Endothelial cell of umbilical vein (primary cell): Measurements from ENCODE around the gene SERPINB5. TPM values are rescaled to one million over a fixed set of nuclear protein-coding genes. Genes with fewer than 3 reads are reported as not detected.

Source experiments
- BruUV-seq: library from RNA; stranded (reverse); fragments of 400-500 nt; replicated peaks from 2 replicates; lab custom pipeline; 2021; lab: Mats Ljungman, UMichigan
- CTCF ChIA-PET: fragments of 300-600, 350-600 bp; sonication (Branson Sonifier 250); formaldehyde crosslinking; loops from one replicate; lab custom pipeline; 2021; ENCODE audit warnings: antibody characterized with exemption, inconsistent platforms; lab: Charles Lee
- POLR2A ChIA-PET: fragments of 300-600, 350-600 bp; sonication (Branson Sonifier 250); formaldehyde crosslinking; loops from one replicate; lab custom pipeline; 2021; ENCODE audit warnings: antibody characterized with exemption, inconsistent platforms; lab: Charles Lee
- DNase-seq: peaks from one replicate; pipeline ENCODE4 v3.0.0-alpha.2; 2011; ENCODE audit warnings: low read depth, low spot score
- FAIRE-seq: peaks from 2 replicates; lab custom pipeline; 2011; peaks lifted over from hg19 to GRCh38; lab: Jason Lieb, UNC
- H2AFZ ChIP-seq: 2 replicates; pipeline ENCODE4 v1.6.0; 2012; ENCODE audit warnings: low read depth, low read length, control low read depth, inconsistent platforms
- H3K27ac ChIP-seq: 2 replicates; pipeline ENCODE4 v1.5.1; 2011; ENCODE audit warnings: low read depth, mild to moderate bottlenecking, control low read depth, low read length, moderate library complexity; ENCODE audit not compliant: insufficient read depth
- H3K27me3 ChIP-seq, 2 experiments: 2 replicates each; pipeline versions ENCODE4 v1.6.0 to v1.6.1; 2011; ENCODE audit warnings: low read length in 2 of 2, mixed read lengths in 1 of 2; ENCODE audit not compliant: control insufficient read depth in 2 of 2, insufficient read depth in 2 of 2
- H3K36me3 ChIP-seq, 2 experiments: 2 replicates in 1 of 2; 3 replicates in 1 of 2; pipeline ENCODE4 v1.5.1; 2011; ENCODE audit warnings: low read length in 2 of 2, mild to moderate bottlenecking in 1 of 2, moderate library complexity in 1 of 2; ENCODE audit not compliant: control insufficient read depth in 2 of 2, insufficient read depth in 2 of 2; ENCODE audit errors: extremely low read depth in 1 of 2
- H3K4me1 ChIP-seq: 3 replicates; pipeline ENCODE4 v1.5.1; 2011; ENCODE audit warnings: mild to moderate bottlenecking, low read length; ENCODE audit not compliant: control insufficient read depth, insufficient read depth; ENCODE audit errors: extremely low read depth
- H3K4me2 ChIP-seq: 2 replicates; pipeline ENCODE4 v1.6.1; 2011; ENCODE audit warnings: low read length, control low read depth, mixed read lengths; ENCODE audit not compliant: insufficient read depth
- H3K4me3 ChIP-seq, 3 experiments: fragments of 200-600 bp in 1 of 3; sonication (generic), shearing (Covaris generic) in 1 of 3; replicated peaks in 1 of 3; 2 replicates each; pipeline ENCODE4 v1.5.1; 2011 to 2016; ENCODE audit warnings: control low read depth in 3 of 3, low read length in 3 of 3, mild to moderate bottlenecking in 2 of 3, inconsistent platforms in 1 of 3, low read depth in 1 of 3, moderate library complexity in 1 of 3; ENCODE audit not compliant: insufficient read depth in 1 of 3
- H3K79me2 ChIP-seq: 2 replicates; pipeline ENCODE4 v1.6.0; 2012; ENCODE audit warnings: low read length, inconsistent platforms; ENCODE audit not compliant: control insufficient read depth, insufficient read depth
- H3K9ac ChIP-seq: replicated peaks from 2 replicates; pipeline ENCODE3; 2011; ENCODE audit warnings: low read length, control low read depth; ENCODE audit not compliant: insufficient read depth; ENCODE audit errors: extremely low read depth
- H3K9me1 ChIP-seq: replicated peaks from 3 replicates; pipeline ENCODE4 v1.6.0; 2011; ENCODE audit warnings: mild to moderate bottlenecking, low read length; ENCODE audit not compliant: control insufficient read depth, insufficient read depth; ENCODE audit errors: extremely low read depth
- H3K9me3 ChIP-seq: replicated peaks from 2 replicates; pipeline ENCODE4 v1.5.1; 2012; ENCODE audit warnings: low read length, inconsistent platforms; ENCODE audit not compliant: control insufficient read depth, insufficient read depth
- H4K20me1 ChIP-seq: replicated peaks from 2 replicates; pipeline ENCODE3; 2011; ENCODE audit warnings: mild to moderate bottlenecking, low read length; ENCODE audit not compliant: control insufficient read depth, insufficient read depth; ENCODE audit errors: extremely low read depth
- CTCF ChIP-seq, 2 donors: IDR thresholded peaks; 1 replicate in 1 of 2; 2 replicates in 1 of 2; pipeline ENCODE4 v1.5.1; 2011; ENCODE audit warnings: low read length in 2 of 2, mild to moderate bottlenecking in 2 of 2, moderate library complexity in 2 of 2, control low read depth in 1 of 2, inconsistent platforms in 1 of 2, low read depth in 1 of 2; ENCODE audit not compliant: insufficient read depth in 1 of 2; ENCODE audit errors: extremely low read depth in 1 of 2
- EZH2 ChIP-seq: IDR thresholded peaks from 2 replicates; pipeline ENCODE4 v1.6.1; 2012; ENCODE audit warnings: borderline replicate concordance, low read depth, mild to moderate bottlenecking, moderate library complexity, low read length, inconsistent platforms; ENCODE audit not compliant: severe bottlenecking
- FOS ChIP-seq: IDR thresholded peaks from 2 replicates; pipeline ENCODE4 v1.6.1; 2011; ENCODE audit warnings: mild to moderate bottlenecking, low read length, moderate library complexity, borderline replicate concordance; ENCODE audit not compliant: insufficient read depth
- GATA2 ChIP-seq: IDR thresholded peaks from 2 replicates; pipeline ENCODE4 v1.7.0; 2011; ENCODE audit warnings: low read depth, mild to moderate bottlenecking, moderate library complexity, mixed read lengths, low read length; ENCODE audit not compliant: insufficient read length, insufficient read depth
- JUN ChIP-seq: IDR thresholded peaks from 2 replicates; pipeline ENCODE4 v1.6.1; 2011; ENCODE audit warnings: borderline replicate concordance, low read depth; ENCODE audit not compliant: insufficient read length, insufficient read depth
- MAX ChIP-seq: IDR thresholded peaks from 2 replicates; pipeline ENCODE4 v1.6.1; 2011; ENCODE audit not compliant: insufficient read depth, insufficient read length
- MYC ChIP-seq: IDR thresholded peaks from one replicate; pipeline ENCODE4 v1.6.1; 2011; ENCODE audit warnings: mild to moderate bottlenecking, low read depth, low read length
- POLR2A ChIP-seq: IDR thresholded peaks from 2 replicates; pipeline ENCODE4 v1.6.1; 2012; ENCODE audit warnings: low read depth, mild to moderate bottlenecking, control low read depth, low read length
- POLR2AphosphoS5 ChIP-seq: IDR thresholded peaks from 2 replicates; pipeline ENCODE4 v1.6.1; 2012; ENCODE audit warnings: low read depth, mild to moderate bottlenecking, control low read depth, low read length, moderate library complexity; ENCODE audit not compliant: insufficient read depth
- dilution Hi-C: fragments of 300-500 bp; cut with MboI; formaldehyde crosslinking; loops from one replicate; pipeline ENCODE4 v1.15.0; 2019; ENCODE audit warnings: low sequenced_read_pairs; ENCODE audit not compliant: extremely low pct_ligation_motif_present
- intact Hi-C: fragments of 100-400 bp; cut with micrococcal nuclease; formaldehyde crosslinking; loops from one replicate; pipeline ENCODE4 v1.10.0; 2022
- polyA plus RNA-seq, 4 experiments: library from polyadenylated mRNA; depleted of rRNA in 3 of 4; stranded (reverse) in 3 of 4; unstranded in 1 of 4; fragments of >200 nt; gene quantifications; 2 replicates each; pipeline versions ENCODE4 v1.2.1 to v1.2.3, GENCODE V29; 2011 to 2012; ENCODE audit warnings: missing spikeins in 1 of 4
- total RNA-seq: library from RNA; stranded (reverse); gene quantifications from 2 replicates; pipeline ENCODE4 v1.2.3, GENCODE V29; 2021

The SERPINB5 gene
- total and polyA plus RNA-seq, 2 donors (not counting 3 experiments of a cell fraction or from before 2014, with no cell fraction given), result not detected

GRCh38 chr18:63472380-63472779 is 4.4 kb upstream of the SERPINB5 start:
- FAIRE-seq (no peak), DNase-seq (no peak)
- H4K20me1 ChIP-seq, result no peaks in the 10 kb centered on the region
- H3K9ac ChIP-seq, result no peak overlapping the region
- TF ChIP-seq POLR2A (no peak), MYC (no peak), EZH2 (no peak), FOS (no peak), MAX (no peak), CTCF (IDR thresholded peaks at IDR 0.05; ENCODE audit: extremely low read depth in 1 of 2, insufficient read depth in 1 of 2, low read depth in 1 of 2, low read length in 2 of 2) (no peak), POLR2AphosphoS5 (no peak), GATA2 (no peak), JUN (no peak)
- no peak overlapping the region for H3K4me2 ChIP-seq
- CTCF ChIA-PET, result interaction anchor here (1.1 kb wide), 1 partner anchor 16 kb away, joined by 3 read pairs; no protein-coding TSS in a partner anchor
- peaks cover 2 to 3% of the 10 kb centered on the region in 2 experiments for H3K27me3 ChIP-seq
- BruUV-seq, result no TSS peak
- H3K9me1 ChIP-seq, result no peaks in the 10 kb centered on the region
- intact Hi-C loops, result no loop called here
- no peaks in the 10 kb centered on the region for H3K36me3 ChIP-seq
- H3K4me1 ChIP-seq, result no peaks in the 10 kb centered on the region
- no peaks in the 10 kb centered on the region for H3K9me3 ChIP-seq
- POLR2A ChIA-PET, result no interaction called here
- H3K79me2 ChIP-seq, result no peaks in the 10 kb centered on the region
- no peak overlapping the region for H3K27ac ChIP-seq
- no peak overlapping the region for H2AFZ ChIP-seq
- H3K4me3 ChIP-seq, result no peak overlapping the region
- dilution Hi-C loops, result no loop called here
